SK-N-SH (cell line): ENCODE measurements around the gene AHSG.

ENCODE experiments used
- CHD2 ChIP-seq: fragments of 150-350 bp; IDR thresholded peaks from 2 replicates; pipeline ENCODE4 v1.6.1; 2018; ENCODE audit warnings: low read length; ENCODE audit not compliant: partially characterized antibody
- EP300 ChIP-seq, 2 experiments: IDR thresholded peaks; 2 replicates each; pipeline versions ENCODE4 v1.4.0 to v1.6.1; 2012; ENCODE audit warnings: borderline replicate concordance in 1 of 2, low read depth in 1 of 2, low read length in 1 of 2
- EZH2phosphoT487 ChIP-seq: fragments of 200-600 bp; sonication (generic); IDR thresholded peaks from 2 replicates; pipeline ENCODE4 v1.6.1; 2017; ENCODE audit warnings: low read depth, mixed run types, mild to moderate bottlenecking, antibody characterized with exemption, moderate library complexity, borderline replicate concordance
- POLR2AphosphoS5 ChIP-seq: IDR thresholded peaks from 2 replicates; pipeline ENCODE4 v1.6.1; 2012; ENCODE audit warnings: low read depth, low read length
- TF ChIP-seq, protein P1 (sequence below): fragments of 200-600 bp; sonication (generic); IDR thresholded peaks from 2 replicates; pipeline ENCODE4 v1.6.1; 2017; ENCODE audit warnings: antibody characterized with exemption, mild to moderate bottlenecking, moderate library complexity
- TF ChIP-seq, protein P2 (sequence below): IDR thresholded peaks from 2 replicates; pipeline ENCODE4 v1.4.0; 2012; ENCODE audit warnings: low read depth
- TF ChIP-seq, protein P3 (sequence below): IDR thresholded peaks from 2 replicates; pipeline ENCODE4 v1.4.0; 2012; ENCODE audit warnings: low read depth, borderline replicate concordance

DNA sequence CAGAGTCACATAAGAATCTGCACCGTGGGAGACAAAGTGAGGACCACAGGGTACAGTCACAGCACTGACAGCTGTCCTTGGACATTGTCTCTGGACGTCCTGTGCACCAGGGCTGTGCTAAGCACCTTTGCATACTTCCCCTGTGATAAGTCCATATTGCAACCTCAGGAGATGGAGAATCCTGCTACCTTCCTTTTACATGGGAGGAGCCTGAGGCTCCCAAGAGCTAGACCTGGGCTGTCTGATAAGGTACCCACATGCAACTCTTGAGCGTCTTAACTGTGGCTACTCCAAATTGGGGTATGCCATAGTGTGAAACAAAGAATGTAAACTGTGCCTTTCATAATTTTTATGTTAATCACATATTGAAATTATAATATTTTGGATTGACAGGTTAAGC is 24.8 kb downstream of the AHSG start:
- TF ChIP-seq, protein P1, sequence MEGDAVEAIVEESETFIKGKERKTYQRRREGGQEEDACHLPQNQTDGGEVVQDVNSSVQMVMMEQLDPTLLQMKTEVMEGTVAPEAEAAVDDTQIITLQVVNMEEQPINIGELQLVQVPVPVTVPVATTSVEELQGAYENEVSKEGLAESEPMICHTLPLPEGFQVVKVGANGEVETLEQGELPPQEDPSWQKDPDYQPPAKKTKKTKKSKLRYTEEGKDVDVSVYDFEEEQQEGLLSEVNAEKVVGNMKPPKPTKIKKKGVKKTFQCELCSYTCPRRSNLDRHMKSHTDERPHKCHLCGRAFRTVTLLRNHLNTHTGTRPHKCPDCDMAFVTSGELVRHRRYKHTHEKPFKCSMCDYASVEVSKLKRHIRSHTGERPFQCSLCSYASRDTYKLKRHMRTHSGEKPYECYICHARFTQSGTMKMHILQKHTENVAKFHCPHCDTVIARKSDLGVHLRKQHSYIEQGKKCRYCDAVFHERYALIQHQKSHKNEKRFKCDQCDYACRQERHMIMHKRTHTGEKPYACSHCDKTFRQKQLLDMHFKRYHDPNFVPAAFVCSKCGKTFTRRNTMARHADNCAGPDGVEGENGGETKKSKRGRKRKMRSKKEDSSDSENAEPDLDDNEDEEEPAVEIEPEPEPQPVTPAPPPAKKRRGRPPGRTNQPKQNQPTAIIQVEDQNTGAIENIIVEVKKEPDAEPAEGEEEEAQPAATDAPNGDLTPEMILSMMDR = no peak
- TF ChIP-seq EP300 (IDR thresholded peaks at IDR 0.05; ENCODE audit: borderline replicate concordance in 1 of 2, low read depth in 1 of 2, low read length in 1 of 2) (no peak), CHD2 (no peak), EZH2phosphoT487 (no peak), POLR2AphosphoS5 (no peak)
- TF ChIP-seq, protein P2, sequence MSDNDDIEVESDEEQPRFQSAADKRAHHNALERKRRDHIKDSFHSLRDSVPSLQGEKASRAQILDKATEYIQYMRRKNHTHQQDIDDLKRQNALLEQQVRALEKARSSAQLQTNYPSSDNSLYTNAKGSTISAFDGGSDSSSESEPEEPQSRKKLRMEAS = no peak
- TF ChIP-seq, protein P3, sequence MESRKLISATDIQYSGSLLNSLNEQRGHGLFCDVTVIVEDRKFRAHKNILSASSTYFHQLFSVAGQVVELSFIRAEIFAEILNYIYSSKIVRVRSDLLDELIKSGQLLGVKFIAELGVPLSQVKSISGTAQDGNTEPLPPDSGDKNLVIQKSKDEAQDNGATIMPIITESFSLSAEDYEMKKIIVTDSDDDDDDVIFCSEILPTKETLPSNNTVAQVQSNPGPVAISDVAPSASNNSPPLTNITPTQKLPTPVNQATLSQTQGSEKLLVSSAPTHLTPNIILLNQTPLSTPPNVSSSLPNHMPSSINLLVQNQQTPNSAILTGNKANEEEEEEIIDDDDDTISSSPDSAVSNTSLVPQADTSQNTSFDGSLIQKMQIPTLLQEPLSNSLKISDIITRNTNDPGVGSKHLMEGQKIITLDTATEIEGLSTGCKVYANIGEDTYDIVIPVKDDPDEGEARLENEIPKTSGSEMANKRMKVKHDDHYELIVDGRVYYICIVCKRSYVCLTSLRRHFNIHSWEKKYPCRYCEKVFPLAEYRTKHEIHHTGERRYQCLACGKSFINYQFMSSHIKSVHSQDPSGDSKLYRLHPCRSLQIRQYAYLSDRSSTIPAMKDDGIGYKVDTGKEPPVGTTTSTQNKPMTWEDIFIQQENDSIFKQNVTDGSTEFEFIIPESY = no peak
